Jurkat, Clone E6-1 (cell line): ENCODE results near the gene HTT-AS.
A peak's percentile ranks its signal among the peaks of the same experiment; 100 is the strongest.
"Not testable (repeated sequence)": the region's sequence is repeated elsewhere in the genome, so short reads cannot be mapped to it uniquely, and the experiment has no call there.

ENCODE experiments used
- DNase-seq: peaks from one replicate; pipeline ENCODE4 v3.0.0-alpha.2; 2011; ENCODE audit warnings: low read depth, low spot score
- H3K4me3 ChIP-seq: 2 replicates; pipeline ENCODE4 v1.5.1; 2011; ENCODE audit warnings: mild to moderate bottlenecking, low read length, control low read depth, moderate library complexity

HTT-AS gene

DNA sequence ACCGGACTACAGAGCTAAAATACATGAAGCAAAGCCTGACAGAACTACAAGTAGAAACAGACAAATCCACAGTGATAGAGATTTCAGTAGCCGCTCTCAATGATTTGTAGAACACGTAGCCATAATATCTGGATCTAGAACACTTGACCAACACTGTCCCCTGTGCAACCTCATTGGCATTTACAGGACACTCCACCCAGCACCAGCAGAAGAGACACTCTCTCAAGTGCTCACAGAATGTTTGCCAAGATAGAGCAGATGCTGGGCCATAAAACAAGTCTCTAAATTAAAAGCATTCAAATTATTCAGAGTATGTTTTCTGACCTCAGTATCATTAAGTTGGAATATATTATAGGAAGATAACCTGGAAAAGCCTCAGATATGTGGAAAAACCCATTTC, 21.9 kb upstream of the HTT-AS start:
- H3K4me3 ChIP-seq = no peak overlapping the region
- DNase-seq = no peak

DNA sequence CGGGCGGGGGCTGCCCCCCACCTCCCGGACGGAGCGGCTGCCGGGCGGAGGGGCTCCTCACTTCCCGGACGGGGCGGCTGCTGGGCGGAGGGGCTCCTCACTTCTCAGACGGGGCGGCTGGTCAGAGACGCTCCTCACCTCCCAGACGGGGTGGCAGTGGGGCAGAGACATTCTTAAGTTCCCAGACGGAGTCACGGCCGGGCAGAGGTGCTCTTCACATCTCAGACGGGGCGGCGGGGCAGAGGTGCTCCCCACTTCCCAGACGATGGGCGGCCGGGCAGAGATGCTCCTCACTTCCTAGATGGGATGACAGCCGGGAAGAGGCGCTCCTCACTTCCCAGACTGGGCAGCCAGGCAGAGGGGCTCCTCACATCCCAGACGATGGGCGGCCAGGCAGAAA, 20.4 kb upstream of the HTT-AS start:
- not testable (repeated sequence) for DNase-seq, H3K4me3 ChIP-seq

DNA sequence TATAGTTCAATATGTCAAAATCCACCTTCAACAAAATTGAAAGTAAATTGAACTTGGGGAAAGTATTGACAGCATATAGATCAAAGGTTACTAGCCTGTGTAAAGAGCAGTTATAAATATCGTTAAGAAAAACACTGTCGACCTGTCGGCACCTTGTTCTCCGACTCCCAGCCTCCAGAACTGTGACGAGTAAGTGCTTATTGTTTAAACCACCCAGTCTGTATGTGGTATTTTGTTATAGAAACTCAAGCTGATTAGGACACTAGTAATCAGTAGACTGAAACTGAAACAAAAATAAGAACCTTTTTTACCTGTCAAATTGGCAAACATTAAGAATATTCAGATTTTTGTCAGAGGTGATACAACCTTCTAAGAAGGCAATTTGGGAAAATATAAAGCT, 17.1 kb upstream of the HTT-AS start:
- no peak for DNase-seq
- H3K4me3 ChIP-seq = no peak overlapping the region

DNA sequence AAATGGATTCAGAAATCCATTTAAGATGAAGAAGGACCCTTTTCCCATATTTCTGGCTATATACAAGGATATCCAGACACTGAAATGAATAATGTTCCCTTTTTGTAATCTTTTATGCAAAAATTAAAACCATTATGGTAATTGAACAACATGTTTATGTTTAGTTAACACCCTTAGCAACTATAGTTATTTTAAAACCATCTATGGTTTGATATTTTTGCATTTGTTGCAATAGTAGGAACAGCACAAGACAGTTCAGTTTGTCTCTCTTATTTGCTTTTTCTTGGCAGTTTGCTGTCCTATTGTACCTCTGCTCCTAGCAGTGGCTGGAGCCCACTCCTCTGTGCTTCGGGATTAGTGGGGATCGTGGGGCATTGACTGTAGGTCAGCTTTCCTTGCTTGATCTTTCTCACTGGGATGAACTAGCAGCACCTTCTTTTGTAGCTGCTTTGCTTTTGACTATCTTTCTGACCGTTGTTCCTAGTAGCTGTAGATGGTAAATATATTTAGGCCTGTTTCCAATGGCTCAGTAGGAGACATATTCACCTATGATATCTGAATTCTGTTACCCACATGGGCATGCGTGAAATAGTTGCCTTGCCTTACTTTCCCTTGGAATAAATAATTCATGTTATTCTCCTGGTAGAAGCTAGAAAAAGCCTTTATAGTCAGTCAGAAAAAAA, 12.9 kb upstream of the HTT-AS start:
- no peak for DNase-seq
- H3K4me3 ChIP-seq = no peak overlapping the region

DNA sequence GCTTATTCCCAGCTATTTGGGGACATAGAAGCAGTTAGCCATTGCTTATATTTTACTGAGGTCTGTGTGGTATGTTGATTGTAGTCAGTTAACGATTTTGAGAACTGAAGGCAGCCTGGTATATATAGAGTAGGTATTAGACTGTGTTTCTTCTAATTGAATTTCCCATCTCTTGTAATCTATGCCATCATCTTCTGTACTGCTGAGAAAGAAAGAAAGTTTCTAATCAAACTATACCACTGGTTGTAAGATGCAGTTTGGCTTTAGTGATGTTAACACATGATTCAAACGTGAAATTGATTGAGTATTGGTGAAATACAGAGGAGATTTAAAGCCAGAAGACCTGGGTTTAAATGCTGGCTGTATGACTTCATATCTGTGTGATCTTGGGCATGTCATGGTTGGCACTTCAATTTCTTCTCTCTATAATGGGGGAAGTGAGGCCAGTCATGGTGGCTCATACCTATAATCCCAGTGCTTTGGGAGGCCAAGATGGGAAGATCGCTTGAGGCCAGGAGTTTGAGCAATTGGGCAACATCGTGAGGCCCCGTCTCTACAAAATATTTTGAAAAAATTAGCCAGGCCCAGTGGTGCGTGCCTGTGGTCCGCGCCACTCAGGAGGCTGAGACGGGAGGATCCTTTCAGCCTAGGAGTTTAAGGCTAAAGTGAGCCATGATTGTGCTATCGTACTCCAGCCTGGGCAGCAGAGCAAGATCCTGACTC, 11.8 kb upstream of the HTT-AS start:
- DNase-seq = no peak
- no peak overlapping the region for H3K4me3 ChIP-seq

DNA sequence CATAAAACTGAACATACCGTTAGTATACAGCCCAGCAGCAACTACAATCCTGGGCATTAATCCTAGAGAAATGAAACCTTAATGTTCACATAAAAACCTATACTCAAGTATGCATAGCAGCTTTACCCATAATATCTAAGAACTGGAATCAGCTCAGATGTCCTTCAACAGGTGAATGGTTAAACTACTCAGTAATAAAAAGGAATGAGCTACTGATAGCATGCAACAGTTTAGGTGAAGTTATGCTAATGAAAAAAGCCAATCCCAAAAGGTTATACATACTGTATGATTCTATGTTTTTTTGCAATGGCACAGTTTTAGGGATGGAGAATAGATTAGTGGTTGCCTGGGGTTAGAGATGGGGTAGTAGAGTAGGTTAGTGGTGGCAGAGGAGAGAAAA, 9.4 kb upstream of the HTT-AS start:
- no peak overlapping the region for H3K4me3 ChIP-seq
- no peak for DNase-seq

DNA sequence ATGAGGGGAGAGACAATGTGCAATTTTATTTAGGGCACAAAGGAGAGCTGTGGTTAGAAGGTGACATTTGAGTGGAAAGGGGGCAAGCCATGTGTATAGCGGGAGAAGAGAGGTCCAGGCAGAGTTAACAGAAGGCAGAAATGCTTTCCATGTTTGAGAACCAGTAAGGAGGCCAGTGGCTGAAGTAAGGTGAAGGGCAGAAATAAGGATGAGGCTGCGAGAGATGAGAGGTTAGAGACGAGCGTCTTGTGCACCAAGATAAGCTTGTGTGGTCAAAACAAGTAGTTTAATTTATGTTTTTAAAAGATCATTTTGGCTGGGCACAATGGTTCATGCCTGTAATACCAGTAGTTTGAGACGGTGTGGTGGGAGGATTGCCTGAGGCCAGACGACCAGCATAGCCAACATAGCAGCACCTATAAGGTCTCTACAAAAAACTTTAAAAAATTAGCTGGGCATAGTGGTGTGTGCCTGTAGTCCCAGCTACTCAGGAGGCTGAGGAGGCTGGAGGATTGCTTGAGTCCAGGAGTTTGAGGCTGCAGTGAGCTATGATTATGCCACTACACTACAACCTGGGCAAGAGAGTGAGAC, 8.7 kb upstream of the HTT-AS start:
- DNase-seq = no peak

DNA sequence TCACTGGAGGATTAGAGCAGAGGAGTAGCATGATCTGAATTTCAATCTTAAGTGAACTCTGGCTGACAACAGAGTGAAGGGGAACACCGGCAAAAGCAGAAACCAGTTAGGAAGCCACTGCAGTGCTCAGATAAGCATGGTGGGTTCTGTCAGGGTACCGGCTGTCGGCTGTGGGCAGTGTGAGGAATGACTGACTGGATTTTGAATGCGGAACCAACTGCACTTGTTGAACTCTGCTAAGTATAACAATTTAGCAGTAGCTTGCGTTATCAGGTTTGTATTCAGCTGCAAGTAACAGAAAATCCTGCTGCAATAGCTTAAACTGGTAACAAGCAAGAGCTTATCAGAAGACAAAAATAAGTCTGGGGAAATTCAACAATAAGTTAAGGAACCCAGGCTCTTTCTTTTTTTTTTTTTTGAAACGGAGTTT, 5.4 kb upstream of the HTT-AS start:
- no peak overlapping the region for H3K4me3 ChIP-seq
- DNase-seq = no peak

More for the DNA sequence above, 8.7 kb upstream of the HTT-AS start:
- no peak overlapping the region for H3K4me3 ChIP-seq

DNA sequence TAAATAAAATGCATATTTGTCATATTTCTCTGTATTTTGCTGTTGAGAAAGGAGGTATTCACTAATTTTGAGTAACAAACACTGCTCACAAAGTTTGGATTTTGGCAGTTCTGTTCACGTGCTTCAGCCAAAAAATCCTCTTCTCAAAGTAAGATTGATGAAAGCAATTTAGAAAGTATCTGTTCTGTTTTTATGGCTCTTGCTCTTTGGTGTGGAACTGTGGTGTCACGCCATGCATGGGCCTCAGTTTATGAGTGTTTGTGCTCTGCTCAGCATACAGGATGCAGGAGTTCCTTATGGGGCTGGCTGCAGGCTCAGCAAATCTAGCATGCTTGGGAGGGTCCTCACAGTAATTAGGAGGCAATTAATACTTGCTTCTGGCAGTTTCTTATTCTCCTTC, 3.5 kb upstream of the HTT-AS start:
- no peak for DNase-seq
- H3K4me3 ChIP-seq = no peak overlapping the region

DNA sequence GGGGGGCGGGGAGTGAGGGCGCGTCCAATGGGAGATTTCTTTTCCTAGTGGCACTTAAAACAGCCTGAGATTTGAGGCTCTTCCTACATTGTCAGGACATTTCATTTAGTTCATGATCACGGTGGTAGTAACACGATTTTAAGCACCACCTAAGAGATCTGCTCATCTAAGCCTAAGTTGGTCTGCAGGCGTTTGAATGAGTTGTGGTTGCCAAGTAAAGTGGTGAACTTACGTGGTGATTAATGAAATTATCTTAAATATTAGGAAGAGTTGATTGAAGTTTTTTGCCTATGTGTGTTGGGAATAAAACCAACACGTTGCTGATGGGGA, 1.3 kb upstream of the HTT-AS start:
- peak overlapping the region; percentile 90 for H3K4me3 ChIP-seq
- DNase-seq = no peak

DNA sequence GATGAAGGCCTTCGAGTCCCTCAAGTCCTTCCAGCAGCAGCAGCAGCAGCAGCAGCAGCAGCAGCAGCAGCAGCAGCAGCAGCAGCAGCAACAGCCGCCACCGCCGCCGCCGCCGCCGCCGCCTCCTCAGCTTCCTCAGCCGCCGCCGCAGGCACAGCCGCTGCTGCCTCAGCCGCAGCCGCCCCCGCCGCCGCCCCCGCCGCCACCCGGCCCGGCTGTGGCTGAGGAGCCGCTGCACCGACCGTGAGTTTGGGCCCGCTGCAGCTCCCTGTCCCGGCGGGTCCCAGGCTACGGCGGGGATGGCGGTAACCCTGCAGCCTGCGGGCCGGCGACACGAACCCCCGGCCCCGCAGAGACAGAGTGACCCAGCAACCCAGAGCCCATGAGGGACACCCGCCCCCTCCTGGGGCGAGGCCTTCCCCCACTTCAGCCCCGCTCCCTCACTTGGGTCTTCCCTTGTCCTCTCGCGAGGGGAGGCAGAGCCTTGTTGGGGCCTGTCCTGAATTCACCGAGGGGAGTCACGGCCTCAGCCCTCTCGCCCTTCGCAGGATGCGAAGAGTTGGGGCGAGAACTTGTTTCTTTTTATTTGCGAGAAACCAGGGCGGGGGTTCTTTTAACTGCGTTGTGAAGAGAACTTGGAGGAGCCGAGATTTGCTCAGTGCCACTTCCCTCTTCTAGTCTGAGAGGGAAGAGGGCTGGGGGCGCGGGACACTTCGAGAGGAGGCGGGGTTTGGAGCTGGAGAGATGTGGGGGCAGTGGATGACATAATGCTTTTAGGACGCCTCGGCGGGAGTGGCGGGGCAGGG, 711 bp upstream of the HTT-AS start:
- no peak for DNase-seq
- H3K4me3 ChIP-seq = peak overlapping the region; percentile 90

DNA sequence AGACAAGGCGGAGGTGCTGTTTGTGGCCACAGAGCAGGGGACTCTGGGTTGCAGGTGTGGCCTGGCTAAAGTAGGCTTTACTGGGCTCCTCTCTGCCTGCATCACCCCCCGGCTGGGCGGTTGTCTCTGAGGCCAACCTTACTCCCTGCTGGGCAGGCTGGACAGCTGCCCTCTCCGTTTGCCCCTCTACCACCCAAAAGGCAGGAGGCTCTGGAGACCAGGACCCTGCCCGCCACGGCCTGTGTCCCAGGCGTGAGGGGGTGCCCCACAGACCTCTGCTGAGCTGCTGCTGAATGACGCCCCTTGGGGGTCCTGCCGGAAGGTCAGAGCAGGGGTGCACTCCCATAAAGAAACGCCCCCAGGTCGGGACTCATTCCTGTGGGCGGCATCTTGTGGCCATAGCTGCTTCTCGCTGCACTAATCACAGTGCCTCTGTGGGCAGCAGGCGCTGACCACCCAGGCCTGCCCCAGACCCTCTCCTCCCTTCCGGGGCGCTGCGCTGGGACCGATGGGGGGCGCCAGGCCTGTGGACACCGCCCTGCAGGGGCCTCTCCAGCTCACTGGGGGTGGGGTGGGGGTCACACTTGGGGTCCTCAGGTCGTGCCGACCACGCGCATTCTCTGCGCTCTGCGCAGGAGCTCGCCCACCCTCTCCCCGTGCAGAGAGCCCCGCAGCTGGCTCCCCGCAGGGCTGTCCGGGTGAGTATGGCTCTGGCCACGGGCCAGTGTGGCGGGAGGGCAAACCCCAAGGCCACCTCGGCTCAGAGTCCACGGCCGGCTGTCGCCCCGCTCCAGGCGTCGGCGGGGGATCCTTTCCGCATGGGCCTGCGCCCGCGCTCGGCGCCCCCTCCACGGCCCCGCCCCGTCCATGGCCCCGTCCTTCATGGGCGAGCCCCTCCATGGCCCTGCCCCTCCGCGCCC, 920 bp downstream of the HTT-AS start:
- H3K4me3 ChIP-seq = peak overlapping the region; percentile 52
- no peak for DNase-seq

DNA sequence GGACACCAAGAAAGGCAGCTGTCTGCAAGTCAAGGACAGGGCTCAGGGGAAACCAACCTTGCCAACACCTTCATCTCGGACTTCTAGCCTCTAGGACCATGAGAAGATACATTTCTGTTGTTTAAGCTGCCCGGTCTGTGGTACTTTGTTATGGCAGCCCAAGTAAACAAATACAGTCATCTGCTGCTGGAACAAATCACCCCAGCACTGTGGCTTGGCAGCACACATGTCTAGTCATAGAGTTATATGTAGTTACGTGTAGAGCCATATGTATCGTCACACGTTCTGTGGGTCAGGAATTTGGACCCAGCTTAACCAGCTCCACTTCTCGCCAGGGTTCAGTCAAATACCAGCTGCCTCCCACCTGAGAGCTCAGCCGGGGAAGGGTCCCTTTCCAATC, 2.5 kb downstream of the HTT-AS start:
- H3K4me3 ChIP-seq = no peak overlapping the region
- no peak for DNase-seq

DNA sequence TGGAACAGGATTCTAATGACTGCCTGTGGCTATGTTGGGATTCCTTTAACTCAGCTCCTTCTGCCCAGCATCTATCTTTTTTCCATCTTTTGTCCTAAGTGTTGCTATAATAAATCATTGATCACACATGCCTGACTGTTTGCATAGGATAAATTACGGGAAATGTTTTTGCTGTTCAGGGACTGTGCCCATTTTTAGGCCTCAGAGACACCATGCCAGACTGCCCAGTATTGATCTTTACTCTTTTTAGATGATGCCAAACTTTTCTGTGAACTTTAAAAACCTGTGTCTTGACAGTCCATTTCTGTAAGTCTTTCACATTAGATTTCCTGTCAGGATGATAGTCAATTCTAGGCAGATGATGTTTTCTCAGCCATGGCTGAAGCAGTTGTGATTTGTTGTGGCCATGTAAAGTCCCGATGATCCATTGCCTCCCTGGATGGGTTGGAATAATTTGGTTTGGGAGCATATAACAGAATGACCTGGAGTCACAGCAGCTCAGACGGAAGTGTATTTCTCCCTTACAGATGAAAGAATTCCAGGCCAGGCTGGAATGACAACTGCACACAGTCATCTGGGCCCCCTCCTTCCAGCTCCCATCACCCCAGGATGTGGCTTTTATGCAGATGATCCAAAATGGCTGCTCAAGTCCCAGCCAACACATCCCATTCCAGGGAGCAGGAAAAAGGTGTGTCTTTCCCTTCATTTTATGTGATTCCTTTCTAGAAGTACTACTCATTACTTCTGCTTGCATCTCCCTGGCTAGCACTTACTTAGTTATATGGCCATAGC, 3.4 kb downstream of the HTT-AS start:
- DNase-seq = no peak
- H3K4me3 ChIP-seq = no peak overlapping the region

DNA sequence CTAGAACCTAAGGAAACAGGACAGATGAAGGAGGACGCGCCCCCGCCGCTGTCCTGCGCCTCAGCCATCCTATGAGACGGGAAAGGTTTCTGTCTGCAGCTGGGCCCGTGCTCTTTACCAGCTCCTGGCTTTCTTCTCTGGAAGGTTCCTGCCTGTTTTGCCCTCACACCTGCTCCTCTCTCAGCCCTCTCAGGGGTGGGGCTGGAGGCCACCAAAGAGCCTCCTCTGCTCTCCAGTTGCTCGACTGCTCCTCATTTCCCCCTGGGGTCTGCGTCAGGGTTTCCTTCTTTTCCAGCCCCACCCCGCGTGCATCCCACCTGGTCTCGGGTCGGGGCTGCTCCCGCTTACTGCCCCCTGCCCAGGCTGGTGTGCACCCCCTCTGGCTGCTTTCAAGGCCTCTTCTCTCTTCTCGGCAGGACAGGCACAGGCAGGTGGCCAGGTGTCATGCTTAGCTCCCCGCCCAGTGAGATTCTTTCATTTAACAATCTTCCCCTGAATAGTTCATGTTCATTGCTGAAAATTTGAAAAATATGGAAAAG, 4.6 kb downstream of the HTT-AS start:
- DNase-seq = no peak
- no peak overlapping the region for H3K4me3 ChIP-seq

DNA sequence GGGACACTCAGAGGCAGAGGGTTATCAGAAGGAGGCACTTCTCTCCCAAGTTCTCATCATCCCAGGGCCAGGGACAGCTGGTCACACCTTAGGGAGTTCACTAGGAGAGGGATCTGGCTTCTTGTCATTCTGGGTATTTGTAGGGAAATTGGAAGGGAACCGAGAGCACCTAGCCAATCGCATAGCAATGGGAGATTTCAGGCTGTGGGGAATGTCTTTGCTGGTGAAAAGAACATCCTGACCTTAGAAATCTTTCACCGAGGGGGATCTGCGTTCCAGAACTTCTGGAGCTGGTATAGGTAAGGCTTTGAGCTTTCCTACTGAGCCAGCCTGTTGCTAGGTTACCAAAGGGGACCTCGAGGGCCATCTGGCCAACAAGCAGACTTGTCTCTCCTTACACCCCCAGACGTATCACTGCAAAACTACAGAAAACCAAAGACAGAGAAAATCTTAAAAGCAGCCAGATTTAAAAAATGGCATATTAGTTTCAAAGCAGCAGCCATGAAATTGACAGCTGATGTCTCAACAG, 6.8 kb downstream of the HTT-AS start:
- no peak for DNase-seq
- no peak overlapping the region for H3K4me3 ChIP-seq

DNA sequence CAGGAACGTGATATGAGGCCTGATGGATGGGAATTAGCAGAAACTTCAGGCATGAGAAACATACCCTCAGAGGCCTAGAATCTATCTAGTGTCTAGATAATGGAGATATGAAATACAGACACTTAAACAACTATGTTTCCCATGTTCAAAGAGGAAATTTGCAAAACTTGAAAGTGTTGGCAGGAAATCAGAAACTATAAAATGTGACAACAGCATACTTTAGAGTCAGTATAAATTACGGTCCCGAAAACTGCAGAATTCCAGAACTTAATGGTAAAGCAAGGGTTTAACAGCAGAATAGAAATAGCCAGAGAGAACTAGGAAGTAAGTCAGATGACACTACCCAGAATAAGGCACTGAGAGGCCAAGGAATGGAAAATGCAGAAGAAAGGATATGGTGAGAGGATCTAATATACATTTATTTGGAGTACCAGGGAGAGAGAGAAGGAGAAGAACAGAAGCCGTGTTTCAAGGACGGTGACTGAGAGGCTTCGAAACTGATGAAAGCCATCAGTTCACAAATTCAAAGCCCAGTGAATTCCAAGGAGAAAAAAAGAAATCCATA, 7.4 kb downstream of the HTT-AS start:
- no peak for DNase-seq
- no peak overlapping the region for H3K4me3 ChIP-seq
